K562 treated with DMSO at 1 percent for 24 hours (cell line): Measurements from ENCODE around the gene TPST2. TPM values are rescaled to one million over a fixed set of nuclear protein-coding genes. Genes with fewer than 3 reads are reported as not detected.

Experiments
- total RNA-seq: library from RNA; unstranded; fragments of 300-600 nt; gene quantifications from 2 replicates; pipeline ENCODE4 v1.2.3, GENCODE V29; 2022; ENCODE audit warnings: low read depth; ENCODE audit not compliant: insufficient read depth

The TPST2 gene
- 84.1 and 85.9 TPM in 2 replicates for total RNA-seq

DNA sequence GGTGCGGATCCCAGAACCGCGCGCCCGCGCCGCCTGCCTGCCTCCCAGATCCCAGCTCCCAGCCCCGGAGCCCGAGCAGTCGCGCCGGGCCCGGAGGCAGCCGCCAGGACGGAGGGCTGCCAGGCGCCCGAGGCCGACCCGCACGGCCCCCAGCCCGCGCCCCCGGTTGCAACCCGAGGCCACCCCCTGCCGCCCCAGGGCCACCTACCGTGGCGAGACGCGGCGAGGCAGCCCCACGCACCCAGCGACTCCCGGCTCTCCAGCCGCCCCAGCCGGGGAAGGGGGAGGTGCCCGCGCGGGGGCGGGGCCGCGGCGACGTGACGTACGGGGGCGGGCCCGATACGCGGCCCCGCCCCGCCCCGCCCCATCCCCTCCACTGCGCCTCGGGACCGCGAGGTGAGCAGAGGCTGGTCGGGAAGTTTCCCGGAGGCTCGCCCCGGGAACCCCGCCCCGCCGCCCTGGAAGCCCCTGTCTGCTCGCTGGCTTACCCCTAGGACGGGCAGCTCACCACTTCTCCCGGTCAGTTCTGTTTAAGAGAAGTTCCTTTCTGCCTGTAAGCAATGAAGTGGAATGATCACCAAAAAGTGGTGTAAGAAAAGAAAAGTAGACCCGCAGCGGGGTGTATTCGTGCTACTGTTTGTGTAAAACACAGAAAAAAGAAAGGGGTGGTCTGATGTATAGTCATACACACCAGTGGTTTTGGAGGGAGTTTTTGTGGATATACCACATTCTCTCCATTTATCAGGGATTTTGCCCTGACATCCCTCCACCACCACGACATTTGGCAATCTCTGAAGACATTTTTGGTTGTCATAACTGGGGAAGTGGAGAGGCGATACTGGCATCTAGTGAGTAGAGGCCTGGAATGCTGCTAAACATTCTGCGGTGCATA is at the start of gene TPST2:
TPST2 (minus strand) TSS at position 288 of the 892 bp plus-strand sequence. CDS start 48,502 bp downstream, outside the sequence.

DNA sequence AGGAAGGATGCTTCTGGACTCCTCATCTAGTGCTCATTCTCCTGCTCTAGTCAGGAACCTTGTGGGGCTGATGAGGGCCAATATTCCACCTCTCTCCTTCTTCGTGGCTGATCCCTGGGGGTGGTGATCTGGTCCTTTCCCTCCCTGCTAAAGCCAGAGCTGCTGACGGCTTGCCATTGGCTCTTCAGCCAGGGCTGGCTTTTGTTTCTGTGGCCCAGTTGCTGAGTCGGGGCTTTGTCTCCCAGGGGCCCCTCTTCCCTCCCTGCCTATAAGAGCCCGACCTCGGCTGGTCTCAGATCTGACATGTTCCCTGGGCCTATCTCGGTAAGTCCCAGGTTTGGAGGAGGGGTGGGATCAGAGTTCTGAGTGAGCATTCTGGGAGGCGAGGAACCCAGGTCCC is 31.7 kb upstream of the TPST2 start, which contains the start of gene CRYBA4:
CRYBA4 (plus strand) TSS at position 301 of the 400 bp plus-strand sequence. CDS start 634 bp downstream, outside the sequence.

DNA sequence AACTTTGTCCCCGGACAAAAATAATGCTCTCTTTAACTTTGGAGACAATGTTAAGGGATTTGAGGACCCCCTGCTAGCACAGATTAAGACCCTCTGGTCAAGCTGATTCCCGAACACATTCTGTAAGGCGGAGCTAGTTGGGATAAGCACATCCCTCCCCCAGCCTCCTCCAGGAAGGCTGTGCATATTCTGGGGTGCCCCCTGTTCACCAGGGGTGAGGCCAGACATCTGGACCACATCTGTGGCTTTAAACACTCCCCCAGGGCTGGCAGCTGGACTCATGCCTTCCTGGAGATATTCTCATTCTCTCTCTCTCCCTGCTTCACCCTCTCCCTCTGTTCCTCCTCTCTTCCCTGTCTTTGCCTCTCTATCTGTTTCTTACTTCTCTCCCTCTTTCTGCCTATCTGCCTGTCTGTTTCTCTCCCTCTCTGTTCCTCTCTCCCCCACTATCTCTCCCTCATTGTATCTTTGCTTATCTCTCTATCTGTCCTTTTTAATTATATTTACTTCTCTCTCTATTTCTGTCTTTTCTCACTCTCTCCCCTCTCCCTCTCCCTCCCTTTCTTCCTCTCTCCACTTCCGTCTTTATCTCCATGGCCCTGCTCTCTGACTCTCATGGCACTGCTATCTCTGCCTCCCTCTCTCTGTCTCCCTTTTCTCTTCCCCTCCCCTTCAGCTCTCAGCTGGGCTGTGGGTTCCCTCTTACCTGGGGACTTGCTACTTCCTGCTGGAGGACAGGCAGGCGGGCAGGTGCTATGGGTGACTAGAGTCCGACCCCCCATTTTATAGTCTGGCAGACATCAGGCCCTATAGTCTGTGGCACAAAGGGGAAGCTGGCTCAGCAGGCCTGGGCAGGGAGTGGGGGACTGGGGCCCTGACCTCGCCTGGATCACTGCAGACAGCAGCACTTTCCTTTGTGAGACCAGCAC is 27.6 kb upstream of the TPST2 start, which contains the start of gene CRYBB1:
CRYBB1 (minus strand) TSS at position 757 of the 929 bp plus-strand sequence. CDS start 1,708 bp downstream, outside the sequence.

GRCh38 chr22:26512149-26512793 is 77.7 kb downstream of the TPST2 start, which contains the start of gene TFIP11:
TFIP11 (minus strand) TSS chr22:26512473; CDS start chr22:26510272, 2,201 bp downstream.

DNA sequence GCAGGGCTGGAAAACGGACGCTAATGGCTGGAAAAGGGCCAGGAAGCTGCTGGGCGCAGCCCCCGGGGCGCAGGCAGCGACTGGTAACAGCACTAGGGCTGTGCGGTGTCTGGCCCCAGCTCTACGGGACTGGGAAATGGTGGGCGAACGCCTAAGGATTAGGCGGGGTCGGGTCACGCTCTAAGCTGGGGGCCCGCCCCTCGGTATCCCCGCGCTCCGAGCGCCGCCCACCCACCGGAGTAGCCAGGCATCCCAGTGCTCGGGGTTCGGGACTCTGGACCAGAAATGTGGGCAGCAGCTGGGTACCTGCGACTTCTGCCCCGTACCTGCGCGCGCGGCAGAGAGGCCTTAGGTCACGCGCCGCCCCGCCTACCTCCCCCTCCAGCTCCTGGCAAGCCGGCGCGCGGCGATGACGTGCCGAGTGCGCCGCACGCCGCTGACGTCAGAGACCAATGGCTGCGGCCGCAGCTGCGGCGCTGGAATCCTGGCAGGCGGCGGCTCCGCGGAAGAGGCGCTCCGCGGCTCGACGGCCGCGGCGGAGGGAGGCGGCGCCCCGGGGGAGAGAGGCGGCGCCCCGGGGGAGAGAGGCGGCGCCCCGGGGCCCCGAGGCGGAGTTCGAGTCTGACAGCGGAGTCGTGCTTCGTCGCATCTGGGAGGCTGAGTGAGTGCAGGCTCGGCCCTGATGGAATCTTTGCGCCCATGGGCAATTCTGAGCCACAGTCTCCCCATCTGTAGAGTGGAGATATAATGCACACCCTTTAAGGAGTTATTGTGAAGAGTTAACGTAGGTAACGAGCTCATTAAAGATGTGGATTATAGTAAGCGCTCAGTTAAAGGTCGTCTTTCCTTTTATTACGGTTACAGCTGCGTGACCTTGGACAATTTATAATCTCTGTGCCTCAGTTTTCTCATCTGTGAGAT is 106.2 kb downstream of the TPST2 start, which contains the start of the genes HPS4 and SRRD:
HPS4 (minus strand) TSS at position 345 of the 921 bp plus-strand sequence. CDS start 2,021 bp downstream, outside the sequence.
SRRD (plus strand) TSS at position 439 of the 921 bp plus-strand sequence; CDS start at position 453, 14 bp downstream.

Other genes starting within 250 kb of the TPST2 start
- 1.5 and 1.6 TPM in 2 replicates for gene ASPHD2, start 160.9 kb downstream of the TPST2 start, total RNA-seq
- gene HPS4, start 106.3 kb downstream of the TPST2 start, total RNA-seq = 16.7 and 18.5 TPM in 2 replicates
- gene SRRD, start 106.3 kb downstream of the TPST2 start, total RNA-seq = 8.5 and 11.9 TPM in 2 replicates
- gene TFIP11, start 77.7 kb downstream of the TPST2 start, total RNA-seq = 23.5 and 25.3 TPM in 2 replicates
- gene CRYBB1, start 27.9 kb upstream of the TPST2 start, total RNA-seq = not detected in 2 replicates
- 1.4 TPM in 1 of 2 replicates, not detected in the other for gene CRYBA4, start 31.8 kb upstream of the TPST2 start, total RNA-seq
- gene MIAT, start 67.5 kb upstream of the TPST2 start, total RNA-seq = 0.25 and 0.65 TPM in 2 replicates